H9 (cell line): ENCODE results near the gene NACC1. TPM values are rescaled to one million over a fixed set of nuclear protein-coding genes. Genes with fewer than 3 reads are reported as not detected.

Experiments used
- DNase-seq: peaks from one replicate; pipeline ENCODE4 v3.0.0-alpha.2; 2017
- H2AFZ ChIP-seq: one replicate; pipeline ENCODE4 v1.6.1; 2013; ENCODE audit warnings: mild to moderate bottlenecking, low read length, control low read depth, moderate library complexity
- H2AK5ac ChIP-seq: 2 replicates; pipeline ENCODE4 v1.6.1; 2013; ENCODE audit warnings: low read length, control low read depth, mixed read lengths; ENCODE audit not compliant: insufficient read length
- H2BK120ac ChIP-seq: one replicate; pipeline ENCODE4 v1.6.1; 2013; ENCODE audit warnings: low read depth, mild to moderate bottlenecking, low read length, control low read depth, inconsistent platforms; ENCODE audit not compliant: poor library complexity, severe bottlenecking
- H2BK12ac ChIP-seq: 2 replicates; pipeline ENCODE4 v1.6.1; 2013; ENCODE audit warnings: low read length, control low read depth, mixed read lengths, low read depth; ENCODE audit not compliant: insufficient read length
- H2BK15ac ChIP-seq: 2 replicates; pipeline ENCODE4 v1.6.1; 2013; ENCODE audit warnings: low read depth, low read length, control low read depth
- H2BK20ac ChIP-seq: one replicate; pipeline ENCODE4 v1.6.1; 2013; ENCODE audit warnings: low read depth, mild to moderate bottlenecking, low read length, control low read depth, inconsistent platforms; ENCODE audit not compliant: poor library complexity, severe bottlenecking
- H2BK5ac ChIP-seq: 2 replicates; pipeline ENCODE4 v1.6.1; 2013; ENCODE audit warnings: low read length, control low read depth, mixed read lengths; ENCODE audit not compliant: insufficient read length
- H3K14ac ChIP-seq: 2 replicates; pipeline ENCODE4 v1.6.1; 2013; ENCODE audit warnings: low read length, control low read depth; ENCODE audit not compliant: insufficient read depth
- H3K18ac ChIP-seq: 2 replicates; pipeline ENCODE4 v1.6.1; 2013; ENCODE audit warnings: low read depth, mild to moderate bottlenecking, mixed read lengths, low read length, control low read depth; ENCODE audit not compliant: insufficient read length
- H3K23ac ChIP-seq: 2 replicates; pipeline ENCODE4 v1.6.1; 2013; ENCODE audit warnings: low read length, control low read depth, mixed read lengths, low read depth; ENCODE audit not compliant: insufficient read length
- H3K23me2 ChIP-seq: 2 replicates; pipeline ENCODE4 v1.6.1; 2013; ENCODE audit warnings: low read depth, mild to moderate bottlenecking, mixed read lengths, low read length, control low read depth; ENCODE audit not compliant: insufficient read length, poor library complexity, severe bottlenecking
- H3K27ac ChIP-seq: 2 replicates; pipeline ENCODE4 v1.5.1; 2013; ENCODE audit warnings: low read length, control low read depth, mixed read lengths, low read depth; ENCODE audit not compliant: insufficient read length
- H3K27me3 ChIP-seq: 2 replicates; pipeline ENCODE4 v1.6.1; 2013; ENCODE audit warnings: low read length, control low read depth, inconsistent platforms; ENCODE audit not compliant: insufficient read depth
- H3K4ac ChIP-seq: 2 replicates; pipeline ENCODE4 v1.6.1; 2013; ENCODE audit warnings: low read depth, mild to moderate bottlenecking, control low read depth, inconsistent platforms, low read length, moderate library complexity
- H3K4me1 ChIP-seq: 2 replicates; pipeline ENCODE4 v1.6.1; 2013; ENCODE audit warnings: low read length, control low read depth, inconsistent platforms; ENCODE audit not compliant: insufficient read depth
- H3K4me2 ChIP-seq: 2 replicates; pipeline ENCODE4 v1.6.1; 2013; ENCODE audit warnings: low read length, control low read depth, mixed read lengths; ENCODE audit not compliant: insufficient read length, insufficient read depth
- H3K56ac ChIP-seq: 2 replicates; pipeline ENCODE4 v1.6.1; 2013; ENCODE audit warnings: low read depth, mild to moderate bottlenecking, mixed read lengths, low read length, control low read depth; ENCODE audit not compliant: insufficient read length
- H3K79me1 ChIP-seq: 2 replicates; pipeline ENCODE4 v1.6.1; 2013; ENCODE audit warnings: low read depth, mild to moderate bottlenecking, moderate library complexity, low read length, control low read depth, inconsistent platforms; ENCODE audit not compliant: insufficient read depth, poor library complexity, severe bottlenecking
- H3K79me2 ChIP-seq: 2 replicates; pipeline ENCODE4 v1.6.1; 2013; ENCODE audit warnings: low read length, control low read depth, inconsistent platforms; ENCODE audit not compliant: insufficient read depth
- H3K9ac ChIP-seq: 2 replicates; pipeline ENCODE4 v1.6.1; 2013; ENCODE audit warnings: low read length, control low read depth, mixed read lengths; ENCODE audit not compliant: insufficient read length; ENCODE audit errors: extremely low read depth
- H3K9me3 ChIP-seq: one replicate; pipeline ENCODE4 v1.6.1; 2013; ENCODE audit warnings: low read depth, low read length, inconsistent platforms; ENCODE audit not compliant: control insufficient read depth
- H3T11ph ChIP-seq: one replicate; pipeline ENCODE4 v1.6.1; 2013; ENCODE audit warnings: mild to moderate bottlenecking, low read length, control low read depth, inconsistent platforms
- H4K20me1 ChIP-seq: one replicate; pipeline ENCODE4 v1.6.1; 2013; ENCODE audit not compliant: control insufficient read depth, insufficient read length, insufficient read depth
- H4K5ac ChIP-seq: 2 replicates; pipeline ENCODE4 v1.6.1; 2013; ENCODE audit warnings: low read depth, mild to moderate bottlenecking, mixed read lengths, low read length, control low read depth; ENCODE audit not compliant: insufficient read length
- H4K8ac ChIP-seq: replicated peaks from 2 replicates; pipeline ENCODE4 v1.6.1; 2013; ENCODE audit warnings: low read length, control low read depth, mixed read lengths, low read depth; ENCODE audit not compliant: insufficient read length
- H4K91ac ChIP-seq: 2 replicates; pipeline ENCODE4 v1.6.1; 2013; ENCODE audit warnings: low read depth, mild to moderate bottlenecking, moderate library complexity, mixed read lengths, low read length, control low read depth; ENCODE audit not compliant: insufficient read length
- H3K27ac Mint-ChIP-seq, 3 experiments: 2 replicates in 2 of 3; 3 replicates in 1 of 3; pipeline ENCODE4 v1.8.0; 2020 to 2021; ENCODE audit warnings: mixed read lengths in 3 of 3, mild to moderate bottlenecking in 1 of 3, moderate library complexity in 1 of 3
- H3K27me3 Mint-ChIP-seq: 2 replicates; pipeline ENCODE4 v1.8.0; 2021; ENCODE audit warnings: low read depth, mild to moderate bottlenecking, moderate library complexity, mixed read lengths
- H3K36me3 Mint-ChIP-seq, 3 experiments: 2 replicates in 2 of 3; 3 replicates in 1 of 3; pipeline ENCODE4 v1.8.0; 2020 to 2021; ENCODE audit warnings: low read depth in 3 of 3, mixed read lengths in 3 of 3; ENCODE audit not compliant: insufficient read depth in 1 of 3
- H3K4me1 Mint-ChIP-seq, 2 experiments: 2 replicates each; pipeline ENCODE4 v1.8.0; 2020; ENCODE audit warnings: mixed read lengths in 2 of 2
- H3K4me3 Mint-ChIP-seq, 2 experiments: 2 replicates in 1 of 2; 3 replicates in 1 of 2; pipeline ENCODE4 v1.8.0; 2020 to 2021; ENCODE audit warnings: mild to moderate bottlenecking in 2 of 2, mixed read lengths in 2 of 2, moderate library complexity in 1 of 2
- H3K9me3 Mint-ChIP-seq, 2 experiments: 2 replicates in 1 of 2; 3 replicates in 1 of 2; pipeline ENCODE4 v1.8.0; 2020; ENCODE audit warnings: mild to moderate bottlenecking in 2 of 2, mixed read lengths in 2 of 2, moderate library complexity in 1 of 2
- CTCF ChIP-seq: fragments of 200-600 bp; sonication (generic); conservative IDR thresholded peaks from 3 replicates; pipeline ENCODE4 v1.8.0; 2021; ENCODE audit warnings: antibody characterized with exemption, mild to moderate bottlenecking
- WGBS: extraction: QIAGEN DNeasy Blood & Tissue Kit; methylation state at CpG from one replicate; pipeline ENCODE4 v1.1.7; 2013; ENCODE audit warnings: missing lambda C conversion rate, low lambda C conversion rate, mixed read lengths; ENCODE audit not compliant: insufficient read length; ENCODE audit errors: extremely low coverage; 5-methylcytosine and 5-hydroxymethylcytosine counted together
- total RNA-seq: library from RNA; stranded (reverse); gene quantifications from 2 replicates; pipeline ENCODE4 v1.2.1, GENCODE V29; 2021

Gene NACC1
- total RNA-seq, 1 experiment from 2014 or later: 198 TPM

- no peak overlapping the region for H3K23ac ChIP-seq
- no peak overlapping the region for H3K4ac ChIP-seq
- H3K23me2 ChIP-seq: no peaks in the 10 kb centered on the region
- no peak overlapping the region for H3K9ac ChIP-seq
- H3K9me3 ChIP-seq: no peaks in the 10 kb centered on the region
- no peak overlapping the region for H4K8ac ChIP-seq
- no peak overlapping the region for H3K4me3 Mint-ChIP-seq
- TF ChIP-seq CTCF: no peak
- H3K9me3 Mint-ChIP-seq: no peaks in the 10 kb centered on the region
- no peaks in the 10 kb centered on the region for H3K4me1 ChIP-seq
- H3K79me1 ChIP-seq: peaks cover 8% of the 10 kb centered on the region
- no peak overlapping the region for H3K18ac ChIP-seq
- no peak overlapping the region for H2BK15ac ChIP-seq
- no peak overlapping the region for H2AK5ac ChIP-seq
- no CpG with 5 or more reads among the region's 8 CpGs for WGBS
- H4K20me1 ChIP-seq: no peaks in the 10 kb centered on the region
- peaks cover 17 to 55% (median 33%) of the 10 kb centered on the region in 3 experiments; a peak in 6 of 7 replicates for H3K36me3 Mint-ChIP-seq
- no peak overlapping the region for H2BK5ac ChIP-seq
- no peak overlapping the region for H3K14ac ChIP-seq
- no peak overlapping the region for H3K56ac ChIP-seq
- no peak overlapping the region for H4K5ac ChIP-seq
- no peak overlapping the region for H2BK120ac ChIP-seq
- DNase-seq: peak; percentile 29
- H3K4me1 Mint-ChIP-seq: peaks cover 3 to 14% of the 10 kb centered on the region in 2 experiments; a peak in 2 of 4 replicates
- H3T11ph ChIP-seq: no peak overlapping the region
- no peaks in the 10 kb centered on the region for H3K27me3 ChIP-seq
- H4K91ac ChIP-seq: no peak overlapping the region
- H2BK20ac ChIP-seq: no peak overlapping the region
- no peak overlapping the region for H2BK12ac ChIP-seq
- H3K27ac Mint-ChIP-seq: peak overlapping the region in 2 of 3 experiments; percentile 55 to 72; a peak in 5 of 7 replicates
- no peaks in the 10 kb centered on the region for H3K27me3 Mint-ChIP-seq
- peaks cover 32% of the 10 kb centered on the region; the same call in 1 of the 2 replicates for H3K79me2 ChIP-seq
- no peak overlapping the region for H2AFZ ChIP-seq
- no peak overlapping the region for H3K27ac ChIP-seq
- H3K4me2 ChIP-seq: no peak overlapping the region
Measured at GRCh38 chr19:13132471-13133180, 14.6 kb downstream of the NACC1 start.
